HG02678 (cell line): ENCODE data around the gene VCPKMT.

Source experiments
- ATAC-seq: cut with Tn5 transposase; IDR thresholded peaks from one replicate; pipeline ENCODE4 v1.9.1; 2021; ENCODE audit warnings: mild to moderate bottlenecking, moderate library complexity; ENCODE audit not compliant: unreplicated experiment

Gene VCPKMT

DNA sequence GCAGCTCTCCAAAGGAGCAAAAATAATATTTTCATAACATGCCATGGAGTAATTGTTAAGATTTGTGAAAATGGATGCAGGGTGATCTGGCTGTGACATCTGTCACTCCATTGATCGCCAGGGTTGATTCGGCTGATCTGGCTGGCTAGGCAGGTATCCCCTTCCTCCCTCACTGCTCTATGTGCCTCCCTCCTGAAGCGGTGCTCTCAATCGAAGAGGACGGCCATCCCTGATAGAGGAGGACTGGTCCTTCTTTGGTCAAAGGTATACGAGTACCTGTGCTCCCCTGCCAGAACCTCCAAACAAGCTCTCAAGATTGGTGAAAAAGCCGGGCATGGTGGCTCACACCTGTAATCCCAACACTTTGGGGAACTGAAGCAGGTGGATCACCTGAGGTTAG is 47.9 kb downstream of the VCPKMT start:
- ATAC-seq, result no peak

DNA sequence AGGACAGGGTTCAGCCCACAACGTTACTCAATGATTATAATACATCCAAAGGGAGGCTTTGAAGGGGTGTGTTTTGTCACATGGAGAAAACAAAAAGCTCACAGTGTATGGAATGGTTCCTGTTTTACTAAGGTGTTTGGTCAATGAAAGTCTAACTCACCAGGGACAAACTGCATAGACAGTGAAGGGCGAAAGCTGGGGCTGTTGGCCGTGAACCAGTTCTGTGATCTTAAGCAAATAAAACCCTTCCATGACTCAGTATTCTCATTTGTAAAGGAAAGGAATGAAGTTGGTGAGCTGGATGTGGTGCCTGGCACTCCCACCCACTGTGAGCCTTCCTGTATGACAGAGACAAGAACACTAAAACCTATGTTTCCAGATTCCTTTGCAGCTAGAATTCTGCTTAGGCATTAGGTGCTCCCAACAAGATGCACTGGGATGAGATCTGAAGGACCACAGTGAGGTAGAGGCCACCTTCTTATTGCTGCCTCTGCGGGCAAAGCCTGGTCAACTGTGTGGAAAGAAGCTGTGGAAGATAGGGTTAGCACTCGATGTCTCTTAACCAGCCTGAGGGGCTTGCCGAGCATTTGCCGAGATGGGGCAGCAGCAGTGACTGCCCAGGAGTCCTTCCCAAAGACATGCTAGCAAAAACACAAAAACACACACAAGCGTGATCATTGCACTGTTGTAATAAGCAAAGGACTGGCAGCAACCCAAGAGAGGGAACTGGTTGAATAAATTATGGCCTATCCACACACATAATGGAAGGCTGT is 48.5 kb downstream of the VCPKMT start:
- no peak for ATAC-seq

DNA sequence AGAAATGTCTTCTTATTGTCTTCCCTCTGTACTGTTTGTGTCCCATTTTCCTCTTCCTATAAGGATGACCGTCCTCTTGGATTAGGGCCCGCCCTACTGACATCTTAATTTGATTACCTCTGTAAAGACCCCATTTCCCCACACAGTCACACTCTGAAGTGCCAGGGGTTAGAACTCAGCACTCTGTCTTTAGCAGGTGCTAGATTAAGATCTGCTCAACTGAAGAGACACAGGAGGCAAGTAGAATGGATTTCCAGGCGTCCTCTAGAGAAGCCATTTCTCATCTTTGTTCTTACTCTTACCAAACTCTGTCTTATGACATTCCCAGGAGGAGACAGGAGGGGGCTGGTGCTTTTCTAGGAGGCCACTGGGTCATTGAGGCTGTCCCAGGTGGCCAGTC is 50.8 kb downstream of the VCPKMT start:
- no peak for ATAC-seq

DNA sequence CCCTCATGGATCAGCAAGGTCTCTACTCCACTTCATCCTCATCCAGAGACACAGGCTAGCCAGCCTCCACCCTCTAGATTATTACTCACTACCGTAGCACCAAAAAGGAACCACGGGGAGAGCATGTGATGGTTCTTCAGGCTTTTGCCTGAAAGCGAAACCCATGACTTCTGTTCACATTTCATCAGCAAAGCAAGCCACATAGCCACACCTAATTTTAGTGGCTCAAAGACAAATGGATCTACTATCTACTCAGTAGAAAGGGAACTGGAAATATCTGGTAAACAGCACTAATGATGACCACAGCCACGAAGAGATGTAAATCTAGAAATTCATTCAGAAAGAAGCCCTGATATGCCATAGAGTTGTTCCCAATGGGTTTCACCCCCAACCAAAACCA is 51.4 kb downstream of the VCPKMT start:
- ATAC-seq, result peak; percentile 68

DNA sequence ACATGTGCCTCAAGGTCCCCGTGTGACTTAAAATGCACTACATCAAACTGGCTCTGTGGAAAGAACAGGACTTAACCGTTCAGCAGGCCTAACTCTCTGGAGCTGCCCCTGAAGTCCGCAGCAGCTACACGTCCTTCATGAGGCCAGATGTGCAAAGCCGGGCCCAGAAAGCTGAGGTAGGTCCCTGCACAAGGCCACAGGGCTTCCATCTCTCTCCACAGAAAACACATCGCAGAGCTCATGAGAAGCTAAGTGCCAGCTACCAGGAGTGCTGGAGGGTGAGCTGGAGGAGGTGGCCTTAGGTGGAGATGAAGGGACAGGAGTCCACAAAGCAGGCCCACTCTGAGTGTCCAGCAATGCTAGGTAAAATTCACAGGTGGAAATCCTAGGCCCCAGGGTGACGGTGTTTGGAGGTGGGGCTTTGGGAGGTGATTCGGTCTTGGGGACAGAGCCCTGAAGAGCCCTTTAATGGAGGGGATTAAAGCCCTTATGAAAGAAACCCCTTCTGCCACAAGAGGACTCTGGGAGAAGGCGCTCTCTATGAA is 52.4 kb downstream of the VCPKMT start:
- ATAC-seq, result no peak

DNA sequence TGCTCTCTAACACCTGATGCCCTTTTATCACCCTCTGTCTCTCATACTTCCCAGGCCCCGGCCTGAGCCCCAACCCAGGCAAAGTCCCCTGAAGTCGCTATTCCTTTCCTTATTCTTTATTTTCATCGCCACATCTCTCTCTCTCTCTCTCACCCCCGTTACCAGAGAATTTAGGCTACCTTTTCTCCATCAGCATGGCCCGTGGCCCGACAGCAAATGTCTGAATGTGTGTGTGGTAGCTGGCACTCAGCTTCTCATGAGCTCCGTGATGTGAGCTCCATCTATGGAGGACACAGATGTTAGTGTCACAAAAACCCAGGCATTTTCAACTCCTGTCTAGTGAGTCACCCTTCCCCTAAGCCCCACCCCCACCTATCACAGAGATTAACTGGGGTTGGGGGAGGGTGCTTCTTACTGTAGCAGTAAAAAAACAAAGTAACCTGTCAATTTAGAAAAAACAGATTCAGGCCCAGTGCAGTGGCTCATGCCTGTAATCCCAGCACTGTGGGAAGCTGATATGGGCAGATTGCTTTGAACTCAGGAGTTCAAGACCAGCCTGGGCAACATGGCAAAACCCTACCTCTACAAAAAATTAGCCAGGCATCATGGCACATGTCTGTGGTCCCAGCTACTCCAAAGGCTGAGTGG is 53.8 kb downstream of the VCPKMT start:
- ATAC-seq, result peak; percentile 29

DNA sequence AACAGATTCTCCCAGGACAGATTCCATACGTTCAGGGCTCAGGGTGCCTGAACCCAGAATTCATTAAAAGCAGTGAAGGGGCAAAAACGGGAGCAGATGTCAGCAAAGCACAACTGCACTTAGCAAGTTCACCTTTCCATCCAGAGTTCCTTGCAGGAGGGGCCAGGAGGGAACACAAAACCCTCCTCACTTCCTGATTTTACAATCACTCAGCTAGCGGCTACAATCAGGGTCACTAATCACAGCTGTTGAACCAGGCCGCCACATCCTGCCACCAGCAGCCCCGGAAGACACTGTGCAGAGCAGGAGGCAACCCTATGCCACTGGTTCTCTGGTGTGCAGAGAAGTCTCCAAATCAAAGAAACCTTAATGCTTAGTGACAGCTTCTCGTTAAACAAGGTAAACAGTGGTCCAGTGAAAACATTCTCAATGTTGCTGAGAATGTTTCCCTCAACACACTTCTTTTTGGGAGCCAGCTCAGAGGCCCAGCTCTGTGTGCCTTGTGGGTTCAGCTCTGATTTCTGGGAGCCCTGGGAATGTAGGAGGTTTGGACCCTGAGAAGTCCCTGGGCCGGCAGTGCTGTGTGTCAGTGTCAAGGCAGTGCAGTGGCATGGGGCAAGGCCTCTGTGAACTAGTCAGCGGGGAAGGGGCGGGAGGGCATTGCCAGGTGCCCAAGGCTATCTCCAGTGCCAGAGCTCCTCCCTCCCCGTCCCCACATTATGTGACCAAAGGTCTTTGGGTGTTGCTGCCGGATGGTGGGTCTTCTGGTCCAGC is 54.5 kb downstream of the VCPKMT start:
- ATAC-seq, result peak; percentile 62

DNA sequence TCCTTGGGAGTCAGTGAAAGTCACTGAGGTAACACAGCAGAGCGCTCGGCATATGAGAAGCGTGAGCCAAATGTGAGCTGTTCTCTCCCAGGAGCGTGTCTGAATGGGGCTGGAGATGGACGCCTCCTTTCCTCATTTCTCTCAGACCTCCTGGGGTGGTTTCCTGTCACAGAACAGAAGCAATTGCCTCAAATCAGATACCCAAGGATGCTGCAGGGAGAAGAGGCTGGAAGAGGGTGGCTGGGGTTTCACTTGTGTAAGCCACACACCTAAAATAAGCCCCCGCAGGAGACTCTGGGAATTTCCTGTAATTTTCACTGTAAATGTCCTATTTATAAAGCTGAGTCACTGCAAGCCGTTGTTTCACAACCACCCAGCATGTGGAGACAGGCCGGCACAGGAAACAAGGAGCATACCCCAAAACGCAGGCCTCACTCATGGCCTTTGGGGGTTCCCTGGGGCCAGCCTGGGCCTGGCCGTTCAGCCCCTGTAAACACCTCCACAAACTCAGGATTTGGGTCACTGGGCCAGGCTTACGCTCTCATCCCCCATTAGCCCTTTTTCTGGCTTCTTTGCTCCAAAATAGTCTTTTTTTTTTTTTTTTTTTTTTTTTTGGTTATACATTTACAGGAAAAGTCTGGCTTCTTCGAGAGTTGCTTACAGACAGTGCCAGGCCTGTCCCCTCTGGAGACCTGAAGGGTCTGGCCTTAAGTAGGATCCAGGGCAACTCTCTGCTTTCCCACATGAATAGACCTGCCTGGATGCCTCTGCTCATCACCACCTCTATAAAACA is 55.3 kb downstream of the VCPKMT start:
- ATAC-seq, result no peak

DNA sequence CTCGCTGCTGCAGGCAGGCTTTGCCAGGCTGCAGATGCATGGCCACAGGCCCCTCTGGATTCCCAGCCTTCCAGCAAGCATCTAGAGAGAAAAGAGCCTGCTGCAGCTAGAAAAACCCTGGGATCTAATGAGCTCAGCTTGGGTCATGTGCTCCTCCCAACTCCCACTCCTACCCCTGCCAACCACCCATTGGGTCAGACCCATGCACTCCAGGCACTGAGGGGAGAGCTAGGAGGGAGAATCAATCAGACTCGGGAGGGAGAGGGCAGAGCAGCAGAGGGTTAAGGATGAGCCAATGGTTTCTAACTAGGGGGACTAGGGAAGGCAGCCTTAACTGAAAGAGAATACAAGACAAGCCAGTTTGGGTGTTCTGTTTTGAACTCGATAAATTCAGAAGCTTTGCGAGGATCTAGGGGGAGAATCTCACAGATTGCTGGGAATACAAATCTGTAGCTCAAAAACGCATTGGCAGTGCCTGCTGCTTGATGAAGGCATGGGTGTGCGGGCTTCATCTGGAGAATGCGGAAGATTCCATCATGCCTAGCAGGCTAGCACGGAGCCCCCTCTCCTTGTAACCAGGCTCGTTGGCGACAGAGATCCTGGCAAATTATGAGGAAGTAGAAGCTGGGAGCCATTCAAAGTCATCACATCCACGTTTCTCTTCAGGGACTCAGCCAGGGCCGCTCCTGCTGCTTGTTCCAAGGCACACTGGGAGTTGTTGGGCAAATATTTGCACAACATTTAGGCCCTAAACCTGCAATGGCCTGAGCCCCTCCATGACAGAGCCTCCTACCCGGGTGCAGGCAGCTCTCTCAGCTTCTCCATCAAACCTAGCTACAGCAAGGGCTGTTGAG is 56.4 kb downstream of the VCPKMT start:
- ATAC-seq, result no peak
